CD4-positive, CD25-positive, alpha-beta regulatory T cell (primary cell): ENCODE measurements around the gene STBD1. TPM values are rescaled to one million over a fixed set of nuclear protein-coding genes. Genes with fewer than 3 reads are reported as not detected.

ENCODE experiments used
- ATAC-seq, 2 donors: fragments of 150-1000 bp; cut with Tn5 transposase; one replicate each; pipeline ENCODE4 v1.10.0; 2021; ENCODE audit warnings: low read depth in 2 of 2, moderate number of reproducible peaks in 2 of 2, moderate library complexity in 1 of 2
- DNase-seq, 3 donors: peaks; one replicate each; pipeline versions ENCODE4 v3.0.0 to v3.0.0-alpha.2; 2012 to 2022; ENCODE audit warnings: mixed read lengths in 1 of 3
- H3K27ac ChIP-seq: one replicate; pipeline ENCODE4 v1.7.0; 2013; ENCODE audit warnings: mild to moderate bottlenecking, low read length; ENCODE audit not compliant: insufficient read depth, poor library complexity, severe bottlenecking
- H3K27me3 ChIP-seq: one replicate; pipeline ENCODE4 v1.7.0; 2013; ENCODE audit warnings: low read length; ENCODE audit not compliant: control insufficient read depth, insufficient read depth
- H3K36me3 ChIP-seq: one replicate; pipeline ENCODE4 v1.7.0; 2013; ENCODE audit warnings: mild to moderate bottlenecking, low read length, moderate library complexity; ENCODE audit not compliant: control insufficient read depth, insufficient read depth
- H3K4me1 ChIP-seq: 2 replicates; pipeline ENCODE4 v1.7.0; 2013; ENCODE audit warnings: mild to moderate bottlenecking, low read length; ENCODE audit not compliant: insufficient read depth, control insufficient read depth, poor library complexity, severe bottlenecking
- H3K4me3 ChIP-seq: one replicate; pipeline ENCODE4 v1.7.0; 2013; ENCODE audit warnings: low read depth, mild to moderate bottlenecking, low read length, moderate library complexity
- H3K9me3 ChIP-seq, 2 experiments: 1 replicate in 1 of 2; 2 replicates in 1 of 2; pipeline ENCODE4 v1.7.0; 2013; ENCODE audit warnings: low read length in 2 of 2, mild to moderate bottlenecking in 1 of 2, moderate library complexity in 1 of 2; ENCODE audit not compliant: control insufficient read depth in 2 of 2
- H3K27ac Mint-ChIP-seq, 3 donors: one replicate each; pipeline ENCODE4 v1.8.0; 2020 to 2022; ENCODE audit warnings: mild to moderate bottlenecking in 3 of 3, mixed read lengths in 3 of 3, moderate library complexity in 2 of 3
- H3K27me3 Mint-ChIP-seq: one replicate; pipeline ENCODE4 v1.8.0; 2022; ENCODE audit warnings: mild to moderate bottlenecking, mixed read lengths
- H3K36me3 Mint-ChIP-seq: one replicate; pipeline ENCODE4 v1.8.0; 2020; ENCODE audit warnings: mixed read lengths
- H3K4me1 Mint-ChIP-seq, 4 donors: one replicate each; pipeline ENCODE4 v1.8.0; 2020 to 2022; ENCODE audit warnings: mixed read lengths in 4 of 4, mild to moderate bottlenecking in 1 of 4
- H3K4me3 Mint-ChIP-seq, 4 donors: one replicate each; pipeline ENCODE4 v1.8.0; 2020 to 2022; ENCODE audit warnings: mild to moderate bottlenecking in 4 of 4, mixed read lengths in 4 of 4, moderate library complexity in 3 of 4
- H3K9me3 Mint-ChIP-seq, 7 donors: one replicate each; pipeline ENCODE4 v1.8.0; 2020 to 2022; ENCODE audit warnings: mixed read lengths in 7 of 7, mild to moderate bottlenecking in 3 of 7, moderate library complexity in 2 of 7
- polyA plus RNA-seq, 4 donors: library from polyadenylated mRNA; unstranded; fragments of 300-500 nt; fragmentation: Illumina TruSeq; gene quantifications; one replicate each; pipeline ENCODE4 v1.2.3, GENCODE V29; 2021
- total RNA-seq: library from RNA; stranded (reverse); gene quantifications from one replicate; pipeline ENCODE4 v1.2.3, GENCODE V29; 2022

Gene STBD1
- total and polyA plus RNA-seq, 5 donors from 2014 or later: 0.17 to 1.5 (median 0.45) TPM

GRCh38 chr4:76310683-76311082 is 4.2 kb downstream of the STBD1 start:
- Mint-ChIP-seq H3K4me1 (peaks cover 0 to 12% (median 4%) of the 10 kb centered on the region in 4 donors), H3K4me3 (peak overlapping the region in 1 of 4 donors; percentile 7), H3K9me3 (peaks cover 0 to 4% (median 0%) of the 10 kb centered on the region in 7 donors), H3K27me3 (peaks cover 25% of the 10 kb centered on the region), H3K36me3 (no peaks in the 10 kb centered on the region), H3K27ac (no peak overlapping the region)
- H3K4me3 ChIP-seq: no peak overlapping the region
- H3K27ac ChIP-seq: no peak overlapping the region
- H3K4me1 ChIP-seq: peaks cover 17% of the 10 kb centered on the region
- no peak for DNase-seq
- no peaks in the 10 kb centered on the region for H3K36me3 ChIP-seq
- ATAC-seq: no peak
- H3K9me3 ChIP-seq: peaks cover 0 to 1% of the 10 kb centered on the region in 2 experiments
- H3K27me3 ChIP-seq: no peaks in the 10 kb centered on the region

GRCh38 chr4:76311896-76312331 is 5.4 kb downstream of the STBD1 start:
- peaks cover 0 to 12% (median 1%) of the 10 kb centered on the region in 4 donors for H3K4me1 Mint-ChIP-seq
- H3K27me3 Mint-ChIP-seq: peaks cover 26% of the 10 kb centered on the region

GRCh38 chr4:76312457-76312856 is 5.9 kb downstream of the STBD1 start:
- no peak overlapping the region for H3K4me3 Mint-ChIP-seq
- peaks cover 0 to 16% (median 6%) of the 10 kb centered on the region in 7 donors for H3K9me3 Mint-ChIP-seq
- Histone ChIP-seq H3K4me1 (no peaks in the 10 kb centered on the region), H3K36me3 (no peaks in the 10 kb centered on the region), H3K27me3 (peaks cover under 1% of the 10 kb centered on the region), H3K9me3 (peaks cover 4 to 8% of the 10 kb centered on the region in 2 experiments), H3K27ac (no peak overlapping the region), H3K4me3 (no peak overlapping the region)
- no peaks in the 10 kb centered on the region for H3K36me3 Mint-ChIP-seq
- no peak overlapping the region for H3K27ac Mint-ChIP-seq
- no peak for ATAC-seq
- H3K27me3 Mint-ChIP-seq: peaks cover 29% of the 10 kb centered on the region
- H3K4me1 Mint-ChIP-seq: peaks cover 0 to 11% (median under 1%) of the 10 kb centered on the region in 4 donors
- no peak for DNase-seq

More at GRCh38 chr4:76311896-76312331, 5.4 kb downstream of the STBD1 start:
- H3K9me3 ChIP-seq: peaks cover 4 to 8% of the 10 kb centered on the region in 2 experiments
- Mint-ChIP-seq H3K27ac (no peak overlapping the region), H3K9me3 (peaks cover 0 to 11% (median 4%) of the 10 kb centered on the region in 7 donors), H3K4me3 (no peak overlapping the region), H3K36me3 (no peaks in the 10 kb centered on the region)
- ATAC-seq (no peak), DNase-seq (no peak)
- H3K4me3 ChIP-seq: no peak overlapping the region
- H3K36me3 ChIP-seq: no peaks in the 10 kb centered on the region
- H3K27me3 ChIP-seq: no peaks in the 10 kb centered on the region
- peaks cover 5% of the 10 kb centered on the region for H3K4me1 ChIP-seq
- H3K27ac ChIP-seq: no peak overlapping the region

- Mint-ChIP-seq H3K9me3 (peaks cover 1 to 23% (median 9%) of the 10 kb centered on the region in 7 donors), H3K27me3 (peaks cover 35% of the 10 kb centered on the region), H3K36me3 (no peaks in the 10 kb centered on the region), H3K4me1 (peaks cover 0 to 7% (median 2%) of the 10 kb centered on the region in 4 donors), H3K4me3 (no peak overlapping the region), H3K27ac (no peak overlapping the region)
- no peak for DNase-seq
- Histone ChIP-seq H3K27ac (no peak overlapping the region), H3K27me3 (peaks cover 5% of the 10 kb centered on the region), H3K36me3 (no peaks in the 10 kb centered on the region), H3K4me1 (no peaks in the 10 kb centered on the region), H3K9me3 (peaks cover 4 to 8% of the 10 kb centered on the region in 2 experiments), H3K4me3 (no peak overlapping the region)
- ATAC-seq: no peak
Observed at GRCh38 chr4:76313547-76313946, 7.0 kb downstream of the STBD1 start.

GRCh38 chr4:76315267-76315918 is 8.9 kb downstream of the STBD1 start:
- Histone ChIP-seq H3K4me3 (no peak overlapping the region), H3K4me1 (no peaks in the 10 kb centered on the region), H3K36me3 (no peaks in the 10 kb centered on the region), H3K27me3 (peaks cover 5% of the 10 kb centered on the region), H3K9me3 (peaks cover 4 to 8% of the 10 kb centered on the region in 2 experiments), H3K27ac (no peak overlapping the region)
- no peak for DNase-seq
- ATAC-seq: no peak
- H3K36me3 Mint-ChIP-seq: no peaks in the 10 kb centered on the region
- H3K9me3 Mint-ChIP-seq: peaks cover 1 to 34% (median 12%) of the 10 kb centered on the region in 7 donors
- peaks cover 27% of the 10 kb centered on the region for H3K27me3 Mint-ChIP-seq
- no peak overlapping the region for H3K27ac Mint-ChIP-seq
- no peak overlapping the region for H3K4me3 Mint-ChIP-seq
- peaks cover 0 to 4% (median 0%) of the 10 kb centered on the region in 4 donors for H3K4me1 Mint-ChIP-seq

DNA sequence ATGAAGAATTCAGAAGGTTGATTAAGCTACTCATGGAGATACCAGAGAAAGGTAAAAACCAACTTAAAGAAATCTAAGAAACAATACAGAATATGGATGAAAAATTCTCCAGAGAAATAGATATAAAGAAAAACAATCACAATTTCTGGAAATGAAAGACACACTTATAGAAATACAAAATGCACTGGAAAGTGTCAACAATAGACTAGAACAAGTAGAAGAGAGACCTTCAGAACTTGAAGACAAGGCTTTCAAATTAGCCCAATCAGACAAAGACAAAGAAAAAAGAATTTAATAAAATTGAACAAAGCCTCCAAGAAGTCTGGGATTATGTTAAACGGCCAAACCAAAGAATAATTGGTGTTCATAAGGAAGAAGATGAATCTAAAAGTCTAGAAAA is 9.6 kb downstream of the STBD1 start:
- Histone ChIP-seq H3K27me3 (peaks cover 5% of the 10 kb centered on the region), H3K4me3 (no peak overlapping the region), H3K9me3 (peaks cover 4 to 8% of the 10 kb centered on the region in 2 experiments), H3K4me1 (no peaks in the 10 kb centered on the region), H3K36me3 (no peaks in the 10 kb centered on the region), H3K27ac (no peak overlapping the region)
- Mint-ChIP-seq H3K4me3 (no peak overlapping the region), H3K4me1 (peaks cover 0 to 4% (median 0%) of the 10 kb centered on the region in 4 donors), H3K9me3 (peaks cover 3 to 36% (median 15%) of the 10 kb centered on the region in 7 donors), H3K36me3 (no peaks in the 10 kb centered on the region), H3K27ac (no peak overlapping the region), H3K27me3 (peaks cover 23% of the 10 kb centered on the region)
- ATAC-seq (no peak), DNase-seq (no peak)

GRCh38 chr4:76322236-76322635 is 15.7 kb downstream of the STBD1 start:
- no peaks in the 10 kb centered on the region for H3K4me1 ChIP-seq
- H3K9me3 ChIP-seq: peaks cover 18 to 21% of the 10 kb centered on the region in 2 experiments
- no peaks in the 10 kb centered on the region for H3K36me3 ChIP-seq
- no peak overlapping the region for H3K4me3 Mint-ChIP-seq
- no peak overlapping the region for H3K27ac Mint-ChIP-seq
- peaks cover 6 to 33% (median 18%) of the 10 kb centered on the region in 7 donors for H3K9me3 Mint-ChIP-seq
- peaks cover 13% of the 10 kb centered on the region for H3K27me3 Mint-ChIP-seq
- ATAC-seq (no peak), DNase-seq (no peak)
- H3K27ac ChIP-seq: no peak overlapping the region
- peaks cover 0 to 4% (median 0%) of the 10 kb centered on the region in 4 donors for H3K4me1 Mint-ChIP-seq
- H3K36me3 Mint-ChIP-seq: no peaks in the 10 kb centered on the region
- no peak overlapping the region for H3K4me3 ChIP-seq
- H3K27me3 ChIP-seq: peaks cover 5% of the 10 kb centered on the region

- Histone ChIP-seq H3K36me3 (no peaks in the 10 kb centered on the region), H3K27ac (no peak overlapping the region), H3K4me3 (no peak overlapping the region), H3K27me3 (peaks cover 6% of the 10 kb centered on the region), H3K9me3 (peaks cover 18 to 25% of the 10 kb centered on the region in 2 experiments), H3K4me1 (no peaks in the 10 kb centered on the region)
- no peaks in the 10 kb centered on the region for H3K4me1 Mint-ChIP-seq
- no peak overlapping the region for H3K27ac Mint-ChIP-seq
- H3K4me3 Mint-ChIP-seq: no peak overlapping the region
- ATAC-seq (no peak), DNase-seq (no peak)
- H3K9me3 Mint-ChIP-seq: peaks cover 4 to 28% (median 11%) of the 10 kb centered on the region in 7 donors
- no peaks in the 10 kb centered on the region for H3K27me3 Mint-ChIP-seq
- no peaks in the 10 kb centered on the region for H3K36me3 Mint-ChIP-seq
Observed at GRCh38 chr4:76325072-76325471, 18.5 kb downstream of the STBD1 start.
